GM12878 (cell line): ENCODE measurements around the gene MYO18B.

Source experiments
- CTCF ChIP-seq, 3 experiments: IDR thresholded peaks in 2 of 3; conservative IDR thresholded peaks in 1 of 3; 2 replicates each; pipeline ENCODE4 v1.5.1; 2011; ENCODE audit warnings: low read depth in 3 of 3, low read length in 3 of 3, mild to moderate bottlenecking in 3 of 3, control low read depth in 2 of 3, moderate library complexity in 2 of 3, inconsistent platforms in 1 of 3, mixed read lengths in 1 of 3; ENCODE audit not compliant: control insufficient read depth in 2 of 3, insufficient read depth in 1 of 3; ENCODE audit errors: extremely low read depth in 1 of 3
- EP300 ChIP-seq, 2 experiments: fragments of 150-350 bp in 1 of 2; IDR thresholded peaks; 2 replicates each; pipeline ENCODE4 v1.6.1; 2011 to 2012; ENCODE audit warnings: low read depth in 2 of 2, low read length in 2 of 2, borderline replicate concordance in 1 of 2, improper control_type of control experiment in 1 of 2, inconsistent platforms in 1 of 2; ENCODE audit not compliant: control insufficient read depth in 1 of 2
- ETV6 ChIP-seq, 2 experiments: fragments of 450-650 bp in 1 of 2; IDR thresholded peaks in 1 of 2; conservative IDR thresholded peaks in 1 of 2; 2 replicates each; pipeline ENCODE4 v1.6.1; 2014; ENCODE audit warnings: antibody characterized with exemption in 1 of 2, borderline replicate concordance in 1 of 2, low read depth in 1 of 2, mild to moderate bottlenecking in 1 of 2, moderate library complexity in 1 of 2
- IRF3 ChIP-seq: fragments of 450-650 bp; IDR thresholded peaks from 2 replicates; pipeline ENCODE4 v1.6.1; 2014; ENCODE audit warnings: mild to moderate bottlenecking
- POLR2AphosphoS5 ChIP-seq: IDR thresholded peaks from 2 replicates; pipeline ENCODE4 v1.6.1; 2011; ENCODE audit warnings: mild to moderate bottlenecking, low read length, inconsistent platforms

DNA sequence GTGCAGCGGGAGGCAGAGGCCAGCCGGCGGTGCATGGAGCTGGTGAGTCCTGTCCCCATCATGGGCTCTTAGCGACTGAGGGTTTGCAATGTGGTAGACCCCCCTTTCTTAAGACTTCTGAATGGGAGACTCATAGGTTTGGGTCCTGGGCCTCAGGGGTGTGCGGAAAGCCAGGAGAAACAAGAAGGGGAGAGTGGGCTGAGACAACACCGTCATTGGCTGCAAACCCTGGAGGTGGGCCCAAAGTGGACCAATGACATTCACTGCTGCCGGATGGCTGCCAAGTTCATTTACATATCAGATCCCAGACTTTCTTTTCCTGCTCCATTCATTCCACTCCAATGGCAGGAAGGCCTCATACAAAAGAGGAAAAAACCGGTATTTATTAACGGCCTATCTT lies 213.3 kb downstream of the MYO18B start:
- no peak for TF ChIP-seq CTCF (IDR thresholded peaks at IDR 0.05 in 2 of 3, conservative IDR thresholded peaks at IDR 0.05 in 1 of 3; ENCODE audit: control insufficient read depth in 2 of 3, extremely low read depth in 1 of 3, insufficient read depth in 1 of 3, low read depth in 3 of 3, low read length in 3 of 3)
- TF ChIP-seq EP300 (IDR thresholded peaks at IDR 0.05; ENCODE audit: borderline replicate concordance in 1 of 2, control insufficient read depth in 1 of 2, low read depth in 2 of 2, low read length in 2 of 2) = no peak
- no peak for TF ChIP-seq POLR2AphosphoS5
- no peak for TF ChIP-seq ETV6 (conservative IDR thresholded peaks at IDR 0.05 in 1 of 2, IDR thresholded peaks at IDR 0.05 in 1 of 2; ENCODE audit: borderline replicate concordance in 1 of 2, low read depth in 1 of 2)
- no peak for TF ChIP-seq IRF3
